Measurements from ENCODE around the gene SPTBN1. TPM values are rescaled to one million over a fixed set of nuclear protein-coding genes. Genes with fewer than 3 reads are reported as not detected.
A peak's percentile ranks its signal among the peaks of the same experiment; 100 is the strongest.
"Not testable (repeated sequence)": the region's sequence is repeated elsewhere in the genome, so short reads cannot be mapped to it uniquely, and the experiment has no call there.

SPTBN1 gene
- polyA plus RNA-seq, 1 donor, result 327 TPM

DNA sequence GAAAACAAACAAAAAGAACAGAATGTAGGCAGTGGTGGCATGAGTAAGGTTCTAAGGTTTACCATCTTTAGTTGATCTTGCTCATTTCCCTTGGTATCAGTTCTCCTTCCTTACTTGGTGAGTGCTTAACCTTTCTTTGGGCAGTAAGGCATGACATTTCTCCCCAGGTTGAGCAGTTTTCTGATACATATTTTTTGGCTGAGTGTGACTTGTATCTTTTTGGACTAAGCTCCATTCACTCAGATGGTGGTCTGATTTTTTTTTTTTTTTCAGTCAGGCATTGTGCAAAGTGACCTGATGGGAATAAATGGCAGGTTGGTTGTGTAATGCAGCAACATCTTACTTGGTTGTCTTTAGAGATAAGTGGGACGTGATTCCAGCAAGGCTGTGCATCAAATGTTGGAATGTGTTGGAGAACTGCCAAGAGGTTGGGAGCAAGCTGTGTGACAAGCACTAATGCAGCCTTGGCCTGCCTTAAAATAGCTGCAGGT, 15.1 kb downstream of the SPTBN1 start:
- no peak for DNase-seq

DNA sequence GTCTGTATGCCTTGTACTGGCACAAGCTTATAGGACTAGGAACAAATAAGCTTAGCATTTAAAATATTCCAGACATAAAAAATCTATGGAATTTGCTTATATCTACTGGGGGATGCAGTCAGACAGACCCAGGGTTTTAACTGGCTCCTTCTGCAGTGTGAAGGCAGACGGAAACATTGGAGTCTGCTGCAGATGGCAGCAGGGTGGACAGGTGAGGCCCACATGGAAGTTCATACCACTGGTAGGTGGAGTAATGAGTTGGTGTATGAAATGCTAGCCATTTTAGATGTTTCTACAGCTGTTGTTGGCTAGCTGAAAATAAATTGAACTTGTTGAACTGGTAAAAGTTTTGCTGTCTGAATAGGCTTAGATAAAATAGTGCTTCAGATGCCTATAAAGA, 17.7 kb downstream of the SPTBN1 start:
- DNase-seq, result no peak

DNA sequence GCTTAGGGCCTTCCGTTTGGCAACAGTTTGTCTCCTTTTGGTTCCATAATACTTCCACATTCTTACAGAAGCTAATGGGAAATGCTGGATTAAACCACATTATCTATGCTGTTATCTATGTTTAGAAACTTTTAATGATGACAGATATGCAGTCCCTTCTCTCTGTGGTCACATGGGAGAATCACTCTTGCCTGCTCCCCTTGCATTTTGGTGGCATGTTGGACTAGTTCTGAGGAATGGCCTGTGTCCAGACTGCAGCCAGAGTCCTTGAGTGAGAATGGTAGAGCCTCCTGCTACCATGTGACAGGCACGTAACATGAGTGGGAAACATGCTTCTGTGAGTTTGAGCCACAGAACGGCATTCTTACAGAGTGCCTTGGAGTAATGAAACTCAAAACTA, 19.2 kb downstream of the SPTBN1 start:
- DNase-seq, result no peak

DNA sequence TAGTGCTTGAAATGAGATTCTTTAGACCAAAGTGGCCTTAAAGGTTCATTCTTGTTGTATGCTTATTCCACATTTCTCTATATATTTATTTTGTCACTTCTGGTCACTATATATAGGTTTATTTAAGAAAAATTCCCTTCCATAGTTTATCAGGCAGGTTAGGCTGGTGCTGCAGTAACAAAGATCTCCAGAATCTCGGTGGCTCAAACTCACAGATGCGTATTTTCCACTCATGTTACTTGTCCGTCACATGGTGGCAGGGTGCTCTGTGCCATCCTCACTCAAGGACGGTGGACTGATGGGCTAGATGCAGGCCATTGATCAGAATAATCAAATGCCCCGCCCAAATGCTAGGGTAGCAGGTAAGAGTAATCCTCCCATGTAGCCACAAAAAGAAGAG, 19.8 kb downstream of the SPTBN1 start:
- DNase-seq, result no peak

DNA sequence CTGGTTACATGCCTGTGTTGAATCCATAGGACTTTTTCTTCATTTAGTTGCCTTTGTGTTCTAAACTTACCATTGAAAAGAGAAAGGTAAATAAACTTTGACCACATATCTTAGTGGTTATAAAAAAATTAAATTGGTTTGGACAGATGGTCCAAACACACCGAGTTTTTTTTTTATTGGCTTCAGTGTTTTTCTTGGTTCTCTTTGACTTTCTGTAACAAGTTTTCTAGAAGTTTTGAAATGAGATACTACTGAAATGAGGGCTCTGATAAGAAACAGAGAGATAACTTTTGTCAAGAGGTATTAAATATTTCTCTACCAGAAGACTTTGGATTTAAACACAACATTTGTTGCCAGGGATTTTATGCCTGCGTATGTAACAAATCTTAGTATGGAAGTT, 20.7 kb downstream of the SPTBN1 start:
- DNase-seq, result no peak

DNA sequence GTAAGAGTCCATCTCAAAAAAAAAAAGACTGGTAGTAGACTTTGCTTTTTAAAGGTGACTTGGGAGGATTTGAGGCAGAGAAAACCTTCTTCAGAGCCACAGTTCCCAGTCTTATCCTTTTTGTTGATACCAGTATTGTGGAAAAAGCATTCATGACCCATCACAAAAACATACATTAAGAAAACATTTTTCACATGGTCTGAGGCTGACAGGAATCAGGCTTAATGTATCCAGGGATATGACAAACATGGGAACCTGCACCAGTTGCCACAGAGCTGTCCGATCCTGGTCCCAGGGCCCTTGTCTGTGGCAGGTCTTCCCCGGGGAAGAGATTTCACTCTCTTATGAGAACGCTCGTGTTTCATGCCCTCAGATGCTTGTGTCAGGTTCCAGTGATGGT, 21.8 kb downstream of the SPTBN1 start:
- DNase-seq, result no peak

DNA sequence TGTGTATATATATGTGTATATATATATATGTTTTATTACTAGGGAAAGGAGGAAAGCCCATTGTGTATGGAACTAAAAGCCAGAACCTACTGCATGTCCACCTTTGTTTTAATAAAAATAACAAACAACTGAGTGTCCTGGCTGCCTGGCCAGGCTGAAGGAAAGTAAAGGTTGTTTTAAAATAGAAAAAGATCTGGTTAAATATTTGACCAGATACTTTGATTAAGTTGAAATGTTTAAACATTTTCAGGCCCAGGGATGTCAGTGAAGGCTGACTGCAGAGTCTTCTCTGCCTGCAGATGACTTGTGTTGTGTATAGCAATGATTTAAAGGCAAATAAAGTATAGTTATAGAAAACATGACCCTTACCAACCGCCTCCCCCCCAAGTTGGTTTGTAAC, 22.8 kb downstream of the SPTBN1 start:
- DNase-seq, result no peak

DNA sequence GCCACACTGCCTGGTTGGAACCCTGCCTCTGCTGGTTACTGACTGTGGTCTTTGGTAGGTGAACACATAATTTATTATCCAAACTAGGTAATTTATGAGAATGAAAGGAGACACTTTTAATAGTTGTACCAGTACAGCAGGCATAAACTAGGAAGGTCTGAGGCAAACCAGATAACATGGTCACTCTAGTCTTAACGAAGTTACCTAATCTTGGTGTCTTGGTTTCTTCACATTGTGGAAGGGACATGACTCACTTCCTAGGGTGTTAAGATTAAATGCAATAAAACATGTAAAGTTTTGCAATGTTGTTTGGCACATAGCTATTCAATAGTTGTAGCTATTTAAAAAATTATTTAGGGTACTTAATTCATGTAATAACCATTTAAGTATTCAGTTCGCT, 23.3 kb downstream of the SPTBN1 start:
- DNase-seq, result no peak

DNA sequence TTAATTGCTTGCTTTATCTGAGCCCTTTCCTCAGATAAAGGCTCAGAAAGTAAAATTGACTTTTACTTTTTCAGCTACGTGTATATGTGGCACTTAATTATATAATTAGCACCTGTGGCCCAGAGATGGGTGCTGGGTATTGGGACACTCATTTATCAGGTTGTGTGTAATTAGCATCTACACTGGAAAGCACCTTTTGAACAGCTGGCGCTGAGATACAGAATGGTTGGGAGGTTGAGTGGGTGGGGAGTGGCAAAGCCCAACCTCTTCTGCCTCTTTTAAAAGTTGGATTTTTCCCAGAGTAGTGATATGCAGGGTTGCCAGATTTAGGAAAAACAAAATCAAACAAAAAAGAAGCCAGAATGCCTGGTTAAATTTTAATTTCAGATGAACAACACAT, 23.9 kb downstream of the SPTBN1 start:
- no peak for DNase-seq

DNA sequence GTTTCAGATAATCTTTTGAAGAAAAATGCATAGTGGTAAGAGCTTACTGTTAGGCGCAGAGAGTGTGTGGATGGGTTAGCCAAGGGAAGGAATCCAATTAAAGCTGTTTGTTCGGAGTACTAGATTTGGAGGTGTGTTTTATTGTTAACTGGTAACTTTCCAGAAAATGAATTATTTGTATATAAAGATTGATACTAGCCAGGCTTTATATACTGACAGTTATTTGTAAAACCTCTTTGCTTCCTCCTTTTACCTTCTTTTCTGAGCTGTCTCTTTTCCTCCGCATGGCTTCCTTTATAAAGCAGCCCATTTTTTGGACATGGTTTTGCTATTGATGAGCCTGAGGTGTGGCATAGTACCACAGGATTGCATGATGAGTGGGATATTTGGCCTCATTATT, 25.6 kb downstream of the SPTBN1 start:
- DNase-seq, result no peak

DNA sequence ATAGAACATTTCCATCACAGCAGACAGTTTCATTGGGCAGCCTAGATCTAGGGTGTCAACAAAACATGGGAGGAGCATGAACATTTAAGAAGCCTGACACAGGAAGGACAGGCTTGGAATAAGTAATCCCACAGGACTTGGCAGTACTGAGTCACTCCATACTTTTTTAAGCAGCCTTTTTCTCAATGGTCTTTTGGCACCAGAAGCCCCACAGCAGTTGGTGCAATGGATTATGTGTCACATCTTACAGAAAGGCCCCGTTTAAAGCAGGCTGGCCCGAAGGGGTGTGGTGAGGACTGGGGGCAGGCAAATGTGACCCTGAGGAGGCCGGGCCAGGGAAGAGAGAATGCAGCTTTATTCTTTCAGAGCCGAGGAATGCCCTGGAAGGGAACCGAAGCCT, 26.6 kb downstream of the SPTBN1 start:
- DNase-seq, result peak; percentile 27

DNA sequence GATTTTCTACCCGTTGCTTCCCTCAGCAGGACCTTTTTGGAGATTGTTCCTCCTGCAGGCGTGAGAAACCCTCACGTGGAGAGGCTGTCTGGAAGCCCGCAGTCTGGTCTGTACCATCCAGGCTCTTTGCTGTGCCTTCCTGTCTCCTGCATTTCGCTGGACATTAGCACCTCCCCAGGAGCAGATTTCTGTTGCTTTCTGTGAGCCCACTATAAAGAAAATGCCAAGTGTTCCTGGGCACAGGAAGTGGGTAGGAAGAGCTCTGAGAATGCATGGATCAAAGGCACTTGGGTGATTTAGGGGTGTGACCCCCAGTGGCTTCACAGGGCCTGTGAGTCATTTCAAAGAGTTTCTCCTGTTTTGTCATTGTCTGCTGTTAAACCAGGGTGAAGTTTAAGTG, 27.3 kb downstream of the SPTBN1 start:
- no peak for DNase-seq

DNA sequence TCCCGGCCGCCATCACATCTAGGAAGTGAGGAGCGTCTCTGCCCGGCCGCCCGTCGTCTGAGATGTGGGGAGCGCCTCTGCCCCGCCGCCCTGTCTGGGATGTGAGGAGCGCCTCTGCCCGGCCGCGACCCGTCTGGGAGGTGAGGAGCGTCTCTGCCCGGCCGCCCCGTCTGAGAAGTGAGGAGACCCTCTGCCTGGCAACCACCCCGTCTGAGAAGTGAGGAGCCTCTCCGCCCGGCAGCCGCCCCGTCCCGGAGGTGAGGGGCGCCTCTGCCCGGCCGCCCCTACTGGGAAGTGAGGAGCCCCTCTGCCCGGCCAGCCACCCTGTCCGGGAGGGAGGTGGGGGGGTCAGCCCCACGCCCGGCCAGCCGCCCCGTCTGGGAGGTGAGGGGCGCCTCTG, 29.6 kb downstream of the SPTBN1 start:
- DNase-seq, result not testable (repeated sequence)

DNA sequence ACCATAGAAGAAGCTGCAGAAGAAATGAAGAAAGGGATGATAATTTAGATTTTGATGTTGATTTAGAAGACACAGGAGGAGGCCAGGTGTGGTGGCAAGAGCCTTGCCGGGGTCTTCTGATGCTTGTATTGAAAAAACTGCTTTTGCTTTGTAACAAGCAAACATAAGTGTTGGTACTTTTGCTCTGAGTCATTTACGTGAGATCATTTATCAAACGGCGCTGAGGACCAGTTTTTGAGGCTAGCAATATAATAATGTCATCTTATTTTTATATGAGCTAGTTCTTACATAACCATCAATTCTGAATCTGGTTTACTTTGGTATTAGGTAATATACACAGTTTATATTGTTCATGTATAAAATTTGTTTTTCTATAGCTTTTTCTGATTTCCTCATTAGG, 30.6 kb downstream of the SPTBN1 start:
- no peak for DNase-seq

DNA sequence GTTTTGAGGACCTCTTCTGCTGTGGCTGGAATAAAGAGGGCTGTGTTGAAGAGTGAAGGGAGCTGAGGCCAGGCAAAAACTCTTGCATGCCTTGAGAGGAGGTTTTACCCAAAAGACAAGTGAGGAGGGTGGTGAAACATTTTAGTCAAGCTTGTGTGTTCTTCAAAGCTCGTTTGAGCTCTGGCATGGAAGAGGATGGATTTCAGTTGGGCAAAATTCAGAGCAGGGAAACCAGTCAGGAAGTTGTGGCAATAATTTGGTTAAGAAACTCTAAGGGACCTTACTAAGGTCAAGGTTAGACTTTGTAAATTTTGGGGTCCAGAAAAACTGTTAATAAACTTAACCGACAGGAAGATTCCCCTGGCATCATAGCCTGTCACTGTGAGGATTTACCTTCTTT, 34.7 kb downstream of the SPTBN1 start:
- DNase-seq, result no peak

DNA sequence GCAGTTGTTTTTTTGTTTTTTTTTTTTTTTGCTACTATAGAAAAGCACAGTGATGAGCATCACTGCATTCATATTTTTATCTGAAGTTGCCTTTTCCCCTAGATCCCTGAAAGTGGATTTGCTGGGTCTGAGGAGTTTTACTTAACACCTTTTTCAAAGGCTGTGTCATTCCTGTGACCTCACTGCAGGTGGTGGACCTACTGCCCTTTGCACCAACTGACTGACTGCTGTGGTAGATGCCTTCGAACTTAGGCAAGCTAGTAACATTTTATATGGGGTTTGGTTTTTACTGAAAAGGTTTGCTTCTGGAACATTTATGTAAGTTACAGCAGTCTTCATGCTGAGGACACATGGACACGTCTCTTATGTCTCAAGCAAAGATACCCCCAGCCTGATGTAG, 36.2 kb downstream of the SPTBN1 start:
- no peak for DNase-seq

DNA sequence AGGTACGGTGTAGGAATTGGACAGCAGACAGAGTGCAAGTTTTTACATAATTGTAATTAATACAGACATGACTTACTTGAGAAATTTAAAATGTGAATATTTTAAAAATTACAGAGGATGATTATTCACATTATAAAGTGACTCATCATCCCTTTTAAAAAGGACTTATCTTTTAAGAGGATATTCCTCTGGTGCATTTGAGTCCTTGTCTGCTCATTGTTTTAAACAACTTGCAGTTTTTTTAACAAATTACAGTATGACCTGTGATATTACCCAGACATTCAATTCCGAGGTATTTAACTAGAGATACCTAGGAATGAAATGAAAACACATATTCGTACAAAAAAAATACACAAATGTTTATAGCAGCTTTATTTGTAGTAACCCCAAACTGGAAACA, 38.0 kb downstream of the SPTBN1 start:
- no peak for DNase-seq

DNA sequence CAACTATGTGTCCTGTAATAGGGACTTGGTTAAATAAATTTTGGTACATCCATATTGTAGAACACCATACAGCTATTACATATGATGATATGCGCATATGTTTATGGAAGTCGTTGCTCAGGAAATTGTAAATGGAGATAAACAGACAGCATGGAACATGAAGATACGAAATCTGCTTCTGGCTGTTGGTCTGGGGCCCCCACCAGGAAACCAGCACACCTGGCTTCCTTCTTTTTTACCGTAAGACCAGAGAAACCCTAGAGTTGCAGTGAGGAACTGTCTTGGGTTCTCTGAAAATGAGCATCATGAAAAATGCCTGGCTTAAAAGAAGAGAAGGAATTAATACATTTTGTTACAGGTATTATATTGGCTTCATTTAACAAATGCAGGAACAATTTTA, 40.8 kb downstream of the SPTBN1 start:
- DNase-seq, result no peak

DNA sequence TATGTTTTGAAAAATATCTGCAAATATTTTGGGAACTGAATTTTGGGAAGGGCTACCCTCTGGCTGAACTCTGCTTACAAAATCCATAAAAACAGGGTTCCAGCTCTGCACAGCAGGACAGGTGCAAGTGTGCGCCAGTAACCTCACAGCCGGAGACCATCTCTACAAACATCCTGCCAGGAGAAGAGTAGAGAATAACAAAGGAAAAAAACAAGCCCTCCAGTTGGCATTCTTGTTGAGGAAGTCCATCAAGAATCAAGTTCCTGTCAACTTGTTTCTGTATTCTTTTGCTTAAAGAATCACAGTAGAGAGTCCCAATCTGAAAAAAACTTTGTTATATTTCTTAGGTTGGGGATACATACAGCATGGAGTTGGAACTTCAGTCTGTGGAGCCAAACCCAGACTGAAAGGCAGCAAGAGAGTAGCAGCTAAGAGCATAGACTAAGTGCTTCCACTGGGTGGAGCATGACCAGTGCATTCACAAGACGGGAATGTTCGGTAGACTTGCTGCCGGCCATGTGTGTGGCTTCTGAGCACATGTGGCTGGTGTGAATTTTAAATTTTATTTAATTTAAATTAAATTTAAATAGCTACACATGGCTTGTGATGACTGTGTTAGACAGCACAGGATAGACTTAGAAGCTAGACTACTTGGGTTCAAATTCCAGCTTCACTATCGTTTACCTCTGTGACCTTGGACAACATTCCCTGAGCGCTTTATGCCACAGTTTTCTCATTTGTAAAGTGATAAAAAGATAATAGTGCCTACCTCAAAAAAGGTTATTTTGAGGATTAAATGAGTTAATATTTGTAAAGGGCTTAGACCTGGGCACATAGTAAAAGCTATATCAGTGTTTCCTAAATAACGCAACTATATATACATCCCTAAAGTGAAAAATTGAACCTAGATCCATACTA, 41.9 kb downstream of the SPTBN1 start:
- DNase-seq, result peak; percentile 58

DNA sequence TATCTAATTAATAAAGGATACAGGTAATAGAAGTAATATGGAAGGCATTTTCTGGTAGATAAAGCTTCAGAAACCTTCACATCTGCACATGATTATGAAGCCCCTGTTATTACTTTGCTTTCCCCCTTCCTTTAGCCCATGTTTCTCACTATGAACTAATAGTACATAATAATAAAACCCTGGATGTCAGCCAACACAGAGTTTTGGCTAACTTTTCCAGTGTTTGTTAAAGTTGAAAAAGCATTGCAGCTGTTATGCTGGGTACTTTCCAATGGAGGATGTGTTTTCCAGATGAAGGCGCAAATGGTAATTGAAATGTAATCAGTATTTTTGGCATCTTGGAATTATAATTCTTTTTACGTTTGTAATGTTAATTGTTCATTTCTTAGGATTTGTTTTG, 43.5 kb downstream of the SPTBN1 start:
- DNase-seq, result peak; percentile 91

DNA sequence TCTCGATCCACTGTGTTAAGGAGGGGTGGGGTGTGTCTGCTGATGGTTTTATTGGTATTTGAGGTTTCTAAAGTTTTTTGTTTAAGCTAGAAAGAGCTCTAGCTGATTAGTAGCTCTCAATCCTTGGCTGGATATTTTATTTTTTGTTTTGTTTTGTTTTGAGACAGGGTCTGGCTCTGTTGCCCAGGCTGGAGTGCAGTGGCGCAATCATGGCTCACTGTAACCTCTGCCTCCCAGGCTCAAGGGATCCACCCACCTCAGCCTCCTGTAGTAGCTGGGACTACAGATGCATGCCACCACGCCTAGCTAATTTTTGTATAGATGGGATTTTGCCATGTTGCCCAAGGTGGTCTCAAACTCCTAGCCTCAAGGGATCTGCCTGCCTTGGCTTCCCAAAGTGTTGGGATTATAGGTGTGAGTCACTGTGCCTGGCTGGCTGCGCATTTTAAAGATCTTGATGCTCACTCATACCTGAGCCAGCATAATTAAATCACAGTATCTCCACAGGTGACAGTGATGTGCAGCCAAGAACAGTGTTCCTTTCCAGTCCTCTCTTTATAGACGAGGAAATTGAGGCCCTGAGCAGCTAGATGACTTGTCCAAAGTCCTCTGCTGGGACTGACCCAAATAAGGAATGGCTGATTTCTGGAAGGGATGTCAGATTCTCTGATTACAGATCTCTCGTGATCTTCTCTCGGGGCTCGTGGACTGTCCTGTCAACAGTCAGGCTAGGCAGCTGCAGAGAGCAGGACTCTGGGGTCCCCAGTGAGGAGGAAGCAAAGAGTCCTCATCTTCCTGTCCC, 44.5 kb downstream of the SPTBN1 start:
- peak; percentile 17 for DNase-seq

DNA sequence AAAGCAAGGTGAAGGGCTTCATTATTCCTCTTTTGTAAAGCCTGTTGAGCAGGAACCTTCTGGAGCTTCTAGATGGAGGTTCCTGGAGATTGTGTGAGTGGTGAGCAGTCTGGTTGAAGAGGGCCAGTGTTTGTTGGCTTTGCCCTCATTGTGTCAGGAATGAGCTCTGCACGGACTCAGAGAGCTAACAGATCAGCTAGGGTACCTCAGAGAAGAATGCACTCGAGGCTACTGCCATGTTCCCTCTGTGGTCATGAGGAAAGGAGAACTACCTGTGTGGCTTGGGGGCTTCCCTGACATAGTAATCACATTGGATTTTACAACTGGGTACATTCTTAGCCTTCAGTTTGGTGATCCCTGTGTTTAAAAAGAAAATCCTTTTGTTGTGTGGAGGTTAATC, 46.6 kb downstream of the SPTBN1 start:
- no peak for DNase-seq

DNA sequence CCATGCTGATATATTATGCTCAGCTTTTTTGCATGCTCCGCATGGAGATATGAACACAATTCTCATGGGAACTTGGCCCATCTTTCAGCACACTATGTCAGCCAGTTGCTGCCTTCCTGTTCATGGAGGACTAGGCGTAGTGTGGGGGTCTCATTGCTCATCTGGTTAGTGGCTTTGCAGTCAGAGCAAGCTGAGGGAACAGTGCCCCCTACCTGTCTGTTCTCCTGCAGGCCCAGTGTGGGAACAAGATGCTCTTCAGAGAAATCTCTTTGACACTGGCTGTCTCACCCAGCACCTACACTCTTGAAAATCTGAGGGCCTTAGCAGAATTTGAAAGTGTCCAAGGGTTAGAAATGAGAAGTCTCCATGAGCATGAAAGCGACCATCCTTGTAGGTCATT, 47.1 kb downstream of the SPTBN1 start:
- no peak for DNase-seq

DNA sequence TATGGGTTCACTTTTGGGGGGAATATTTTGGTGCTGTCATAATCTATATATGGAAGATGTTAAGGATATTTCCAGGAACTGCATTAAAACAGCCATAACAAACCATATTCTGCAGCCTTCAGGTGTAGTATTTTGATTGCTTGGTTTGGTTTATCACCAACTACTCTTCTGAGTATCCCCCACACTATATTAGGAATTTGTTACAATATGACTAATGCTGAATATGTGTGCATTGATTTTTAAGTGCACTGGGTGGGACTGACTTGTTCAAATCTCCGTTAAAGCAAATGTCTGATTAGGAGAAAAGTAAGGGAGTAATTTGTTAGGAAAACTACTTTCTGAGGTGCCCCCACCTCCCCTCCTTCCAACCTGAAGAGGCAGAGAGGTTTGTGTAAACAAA, 47.7 kb downstream of the SPTBN1 start:
- DNase-seq, result no peak
